Ectodermal cell (in vitro differentiated cells): Measurements from ENCODE around the gene MPP1.

ENCODE experiments used
- H3K27ac ChIP-seq: 2 replicates; pipeline ENCODE4 v1.7.0; 2013; ENCODE audit warnings: mild to moderate bottlenecking, low read depth, low read length; ENCODE audit not compliant: insufficient read depth, poor library complexity, severe bottlenecking
- H3K27me3 ChIP-seq: 2 replicates; pipeline ENCODE4 v1.7.0; 2013; ENCODE audit warnings: mild to moderate bottlenecking, low read length; ENCODE audit not compliant: insufficient read depth, control insufficient read depth, poor library complexity, severe bottlenecking
- H3K36me3 ChIP-seq: one replicate; pipeline ENCODE4 v1.7.0; 2013; ENCODE audit warnings: low read length; ENCODE audit not compliant: control insufficient read depth, insufficient read depth
- H3K4me1 ChIP-seq: one replicate; pipeline ENCODE4 v1.7.0; 2013; ENCODE audit warnings: low read length; ENCODE audit not compliant: control insufficient read depth, insufficient read depth
- H3K4me3 ChIP-seq: 2 replicates; pipeline ENCODE4 v1.7.0; 2013; ENCODE audit warnings: low read depth, low read length, control low read depth; ENCODE audit not compliant: insufficient read depth
- H3K9me3 ChIP-seq: 2 replicates; pipeline ENCODE4 v1.7.0; 2013; ENCODE audit warnings: mild to moderate bottlenecking, low read length, moderate library complexity; ENCODE audit not compliant: control insufficient read depth
- WGBS, 2 experiments: methylation state at CpG; one replicate each; pipeline ENCODE4 v1.1.7; 2013; ENCODE audit warnings: missing lambda C conversion rate in 2 of 2; 5-methylcytosine and 5-hydroxymethylcytosine counted together

MPP1 gene

GRCh38 chrX:154799556-154800348 lies 5.5 kb downstream of the MPP1 start:
- no peaks in the 10 kb centered on the region for H3K4me1 ChIP-seq
- H3K9me3 ChIP-seq: no peaks in the 10 kb centered on the region
- no peak overlapping the region for H3K27ac ChIP-seq
- H3K27me3 ChIP-seq: peaks cover 94% of the 10 kb centered on the region
- 10 to 12% methylated on average over 8 to 9 of the region's 9 CpGs for WGBS, 2 experiments
- no peak overlapping the region for H3K4me3 ChIP-seq
- no peaks in the 10 kb centered on the region for H3K36me3 ChIP-seq

GRCh38 chrX:154797006-154797405 lies 8.3 kb downstream of the MPP1 start:
- Histone ChIP-seq H3K4me3 (no peak overlapping the region), H3K27me3 (peaks cover 83% of the 10 kb centered on the region), H3K27ac (no peak overlapping the region), H3K4me1 (no peaks in the 10 kb centered on the region), H3K36me3 (no peaks in the 10 kb centered on the region), H3K9me3 (no peaks in the 10 kb centered on the region)
- WGBS, 2 experiments: 63 to 67% methylated on average over 6 of the region's 6 CpGs

- Histone ChIP-seq H3K36me3 (no peaks in the 10 kb centered on the region), H3K27me3 (peaks cover 63% of the 10 kb centered on the region), H3K9me3 (no peaks in the 10 kb centered on the region), H3K4me3 (no peak overlapping the region), H3K4me1 (no peaks in the 10 kb centered on the region), H3K27ac (no peak overlapping the region)
- 93% methylated on average over 2 of the region's 2 CpGs; no CpG with 5 or more reads in 1 of the 2 experiments for whole genome bisulfite sequencing, 2 experiments
These were observed 10.3 kb downstream of the MPP1 start for GRCh38 chrX:154795016-154795415.

- no peaks in the 10 kb centered on the region for H3K36me3 ChIP-seq
- no peaks in the 10 kb centered on the region for H3K9me3 ChIP-seq
- H3K27me3 ChIP-seq: peaks cover 54% of the 10 kb centered on the region
- H3K27ac ChIP-seq: no peak overlapping the region
- H3K4me3 ChIP-seq: no peak overlapping the region
- 92 to 100% methylated on average over 6 of the region's 7 CpGs for WGBS, 2 experiments
- H3K4me1 ChIP-seq: no peaks in the 10 kb centered on the region
These were observed 12.0 kb downstream of the MPP1 start for GRCh38 chrX:154793084-154793795.

- Histone ChIP-seq H3K27me3 (peaks cover 41% of the 10 kb centered on the region), H3K9me3 (no peaks in the 10 kb centered on the region), H3K27ac (no peak overlapping the region), H3K4me1 (no peaks in the 10 kb centered on the region), H3K36me3 (no peaks in the 10 kb centered on the region), H3K4me3 (no peak overlapping the region)
- 94 to 95% methylated on average over 8 of the region's 8 CpGs for WGBS, 2 experiments
These were observed 13.3 kb downstream of the MPP1 start for GRCh38 chrX:154791939-154792338.

GRCh38 chrX:154791467-154791866 lies 13.8 kb downstream of the MPP1 start:
- Histone ChIP-seq H3K9me3 (no peaks in the 10 kb centered on the region), H3K4me3 (no peak overlapping the region), H3K27me3 (peaks cover 37% of the 10 kb centered on the region), H3K36me3 (no peaks in the 10 kb centered on the region), H3K27ac (no peak overlapping the region), H3K4me1 (no peaks in the 10 kb centered on the region)
- 75 to 100% methylated on average over 3 to 4 of the region's 4 CpGs for WGBS, 2 experiments

GRCh38 chrX:154785716-154786115 lies 19.6 kb downstream of the MPP1 start:
- WGBS, 2 experiments: 86 to 90% methylated on average over 6 of the region's 6 CpGs
- no peak overlapping the region for H3K27ac ChIP-seq
- H3K4me1 ChIP-seq: no peaks in the 10 kb centered on the region
- peaks cover 3% of the 10 kb centered on the region for H3K27me3 ChIP-seq
- no peak overlapping the region for H3K4me3 ChIP-seq
- H3K9me3 ChIP-seq: no peaks in the 10 kb centered on the region
- no peaks in the 10 kb centered on the region for H3K36me3 ChIP-seq

- 89 to 94% methylated on average over 11 to 13 of the region's 13 CpGs for WGBS, 2 experiments
- Histone ChIP-seq H3K36me3 (no peaks in the 10 kb centered on the region), H3K27me3 (peaks cover 1% of the 10 kb centered on the region)
These were observed 20.9 kb downstream of the MPP1 start for GRCh38 chrX:154784149-154784995.

GRCh38 chrX:154780968-154781367 lies 24.3 kb downstream of the MPP1 start:
- H3K4me3 ChIP-seq: no peak overlapping the region
- no peaks in the 10 kb centered on the region for H3K9me3 ChIP-seq
- no peaks in the 10 kb centered on the region for H3K27me3 ChIP-seq
- no peaks in the 10 kb centered on the region for H3K4me1 ChIP-seq
- H3K36me3 ChIP-seq: peaks cover 5% of the 10 kb centered on the region
- no peak overlapping the region for H3K27ac ChIP-seq
- WGBS, 2 experiments: 90 to 96% methylated on average over 5 of the region's 9 CpGs

More at GRCh38 chrX:154784149-154784995, 20.9 kb downstream of the MPP1 start:
- Histone ChIP-seq H3K9me3 (no peaks in the 10 kb centered on the region), H3K4me3 (no peak overlapping the region), H3K27ac (no peak overlapping the region), H3K4me1 (no peaks in the 10 kb centered on the region)

GRCh38 chrX:154779261-154779660 lies 26.0 kb downstream of the MPP1 start:
- no peaks in the 10 kb centered on the region for H3K9me3 ChIP-seq
- H3K4me1 ChIP-seq: no peaks in the 10 kb centered on the region
- WGBS, 2 experiments: 95 to 96% methylated on average over 4 of the region's 4 CpGs
- H3K27me3 ChIP-seq: no peaks in the 10 kb centered on the region
- peaks cover 11% of the 10 kb centered on the region for H3K36me3 ChIP-seq
- no peak overlapping the region for H3K4me3 ChIP-seq
- H3K27ac ChIP-seq: no peak overlapping the region
